Fibroblast of mammary gland (primary cell): ENCODE results near the gene SLC6A3.

Experiments
- DNase-seq: peaks from one replicate; pipeline ENCODE4 v3.0.0-alpha.2; 2010; ENCODE audit warnings: low read depth
- H3K4me3 ChIP-seq: 2 replicates; pipeline ENCODE4 v1.5.1; 2011; ENCODE audit warnings: low read depth, mild to moderate bottlenecking, low read length, moderate library complexity; ENCODE audit not compliant: control insufficient read depth
- TF ChIP-seq, protein P1 (sequence below): conservative IDR thresholded peaks from 2 replicates; pipeline ENCODE4 v1.5.1; 2011; ENCODE audit warnings: low read depth, low read length, inconsistent platforms; ENCODE audit not compliant: control insufficient read depth, insufficient read depth

The SLC6A3 gene

GRCh38 chr5:1367149-1367548 lies 78.1 kb downstream of the SLC6A3 start:
- H3K4me3 ChIP-seq = no peak overlapping the region
- TF ChIP-seq, protein P1, sequence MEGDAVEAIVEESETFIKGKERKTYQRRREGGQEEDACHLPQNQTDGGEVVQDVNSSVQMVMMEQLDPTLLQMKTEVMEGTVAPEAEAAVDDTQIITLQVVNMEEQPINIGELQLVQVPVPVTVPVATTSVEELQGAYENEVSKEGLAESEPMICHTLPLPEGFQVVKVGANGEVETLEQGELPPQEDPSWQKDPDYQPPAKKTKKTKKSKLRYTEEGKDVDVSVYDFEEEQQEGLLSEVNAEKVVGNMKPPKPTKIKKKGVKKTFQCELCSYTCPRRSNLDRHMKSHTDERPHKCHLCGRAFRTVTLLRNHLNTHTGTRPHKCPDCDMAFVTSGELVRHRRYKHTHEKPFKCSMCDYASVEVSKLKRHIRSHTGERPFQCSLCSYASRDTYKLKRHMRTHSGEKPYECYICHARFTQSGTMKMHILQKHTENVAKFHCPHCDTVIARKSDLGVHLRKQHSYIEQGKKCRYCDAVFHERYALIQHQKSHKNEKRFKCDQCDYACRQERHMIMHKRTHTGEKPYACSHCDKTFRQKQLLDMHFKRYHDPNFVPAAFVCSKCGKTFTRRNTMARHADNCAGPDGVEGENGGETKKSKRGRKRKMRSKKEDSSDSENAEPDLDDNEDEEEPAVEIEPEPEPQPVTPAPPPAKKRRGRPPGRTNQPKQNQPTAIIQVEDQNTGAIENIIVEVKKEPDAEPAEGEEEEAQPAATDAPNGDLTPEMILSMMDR = no peak
- no peak for DNase-seq

- DNase-seq = no peak
- H3K4me3 ChIP-seq = no peak overlapping the region
- TF ChIP-seq, protein P1 = no peak
These were observed 78.7 kb downstream of the SLC6A3 start for GRCh38 chr5:1366514-1366913.

- no peak overlapping the region for H3K4me3 ChIP-seq
- DNase-seq = no peak
- TF ChIP-seq, protein P1 = no peak
These were observed 81.0 kb downstream of the SLC6A3 start for GRCh38 chr5:1364211-1364610.

DNA sequence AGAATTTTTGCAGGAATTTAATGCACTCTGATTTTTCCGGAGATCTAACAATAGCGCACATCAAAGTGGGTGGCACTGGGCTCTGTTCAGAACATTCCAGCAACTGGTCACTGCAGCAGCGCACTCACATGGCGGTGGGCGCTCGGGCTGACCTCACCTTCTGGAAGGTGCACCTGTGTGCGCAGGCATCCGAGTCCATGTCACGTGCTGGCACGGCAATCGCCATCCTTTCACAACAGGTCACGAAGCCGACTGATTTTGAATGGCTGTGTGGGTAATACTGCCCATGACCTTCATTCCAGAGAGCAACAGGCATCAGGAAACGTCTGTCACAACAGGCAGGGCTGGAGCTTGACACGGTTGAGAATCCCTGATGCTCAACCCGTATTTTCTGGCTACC lies 81.7 kb downstream of the SLC6A3 start:
- TF ChIP-seq, protein P1 = no peak
- H3K4me3 ChIP-seq = no peak overlapping the region
- DNase-seq = no peak

- DNase-seq = no peak
- H3K4me3 ChIP-seq = no peak overlapping the region
- TF ChIP-seq, protein P1 = no peak
These were observed 82.1 kb downstream of the SLC6A3 start for GRCh38 chr5:1363160-1363559.

- no peak for DNase-seq
These were observed 82.8 kb downstream of the SLC6A3 start for GRCh38 chr5:1362242-1363015.

More at GRCh38 chr5:1362242-1363015, 82.8 kb downstream of the SLC6A3 start:
- TF ChIP-seq, protein P1 = no peak
- H3K4me3 ChIP-seq = no peak overlapping the region
